ENCODE results near the gene FSIP1.

The FSIP1 gene

GRCh38 chr15:39618063-39618823, 164.4 kb downstream of the FSIP1 start:
- no peak for DNase-seq (ENCODE audit: low read depth)

GRCh38 chr15:39616731-39617455, 165.7 kb downstream of the FSIP1 start:
- DNase-seq (ENCODE audit: low read depth) = no peak

- no peak for DNase-seq (ENCODE audit: low read depth)
These were observed 168.8 kb downstream of the FSIP1 start for GRCh38 chr15:39613861-39614260.

- no peak for DNase-seq (ENCODE audit: low read depth)
These were observed 169.4 kb downstream of the FSIP1 start for GRCh38 chr15:39613271-39613670.

- no peak for DNase-seq (ENCODE audit: low read depth)
These were observed 172.0 kb downstream of the FSIP1 start for GRCh38 chr15:39610665-39611064.

- no peak for DNase-seq (ENCODE audit: low read depth)
These were observed 173.3 kb downstream of the FSIP1 start for GRCh38 chr15:39609166-39609916.

GRCh38 chr15:39608185-39609139, 174.2 kb downstream of the FSIP1 start:
- no peak for DNase-seq (ENCODE audit: low read depth)

GRCh38 chr15:39605146-39605545, 177.5 kb downstream of the FSIP1 start:
- no peak for DNase-seq (ENCODE audit: low read depth)

- DNase-seq (ENCODE audit: low read depth) = no peak
These were observed 180.5 kb downstream of the FSIP1 start for GRCh38 chr15:39602143-39602542.

- DNase-seq (ENCODE audit: low read depth) = no peak
These were observed 182.8 kb downstream of the FSIP1 start for GRCh38 chr15:39599871-39600270.

- DNase-seq (ENCODE audit: low read depth) = no peak
These were observed 183.4 kb downstream of the FSIP1 start for GRCh38 chr15:39598958-39599845.

GRCh38 chr15:39598186-39598850, 184.3 kb downstream of the FSIP1 start:
- DNase-seq (ENCODE audit: low read depth) = no peak

- DNase-seq (ENCODE audit: low read depth) = no peak
These were observed 184.9 kb downstream of the FSIP1 start for GRCh38 chr15:39597751-39598185.

GRCh38 chr15:39597336-39597735, 185.3 kb downstream of the FSIP1 start:
- no peak for DNase-seq (ENCODE audit: low read depth)

GRCh38 chr15:39596358-39597051, 186.1 kb downstream of the FSIP1 start:
- DNase-seq (ENCODE audit: low read depth) = no peak

- no peak for DNase-seq (ENCODE audit: low read depth)
These were observed 187.1 kb downstream of the FSIP1 start for GRCh38 chr15:39595338-39596221.

- no peak for DNase-seq (ENCODE audit: low read depth)
These were observed 187.9 kb downstream of the FSIP1 start for GRCh38 chr15:39594446-39595337.

All from stimulated activated CD8-positive, alpha-beta memory T cell treated with anti-CD3 and anti-CD28 coated beads, Interleukin-15, amount 100 ng/mL, for 24 hours (primary cell).